Pancreas (tissue), 10 donors: ENCODE measurements around the gene MAJIN. TPM values are rescaled to one million over a fixed set of nuclear protein-coding genes. Genes with fewer than 3 reads are reported as not detected.

ENCODE experiments used
- ATAC-seq, 4 donors: fragments of 200-7000 bp; cut with Tn5 transposase; one replicate each; pipeline versions ENCODE4 v1.8.0 to v1.9.1; 2020; ENCODE audit warnings: mild to moderate bottlenecking in 4 of 4, moderate library complexity in 4 of 4
- DNase-seq, 6 donors: peaks; one replicate each; pipeline ENCODE4 v3.0.0-alpha.2; 2020
- FAIRE-seq: peaks from 2 replicates; lab custom pipeline; 2012; peaks lifted over from hg19 to GRCh38; lab: Jason Lieb, UNC
- H3K27ac ChIP-seq, 4 donors: fragments of 200-600 bp; sonication (generic); 1 replicate in 3 of 4; 2 replicates in 1 of 4; pipeline versions ENCODE4 v1.5.0 to v1.8.0; 2020
- H3K27me3 ChIP-seq, 4 donors: fragments of 200-600 bp; one replicate each; pipeline ENCODE4 v1.8.0; 2021
- H3K36me3 ChIP-seq, 3 donors: fragments of 200-600 bp; sonication (generic) in 1 of 3; one replicate each; pipeline versions ENCODE4 v1.5.0 to v1.8.0; 2020 to 2021
- H3K4me1 ChIP-seq, 3 donors: fragments of 200-600 bp; one replicate each; pipeline ENCODE4 v1.8.0; 2021
- H3K4me3 ChIP-seq, 4 donors: fragments of 200-600 bp; sonication (generic) in 2 of 4; one replicate each; pipeline versions ENCODE4 v1.5.0 to v1.8.0; 2020 to 2021
- H3K9me3 ChIP-seq, 4 donors: fragments of 200-600 bp; one replicate each; pipeline ENCODE4 v1.8.0; 2021
- CTCF ChIP-seq, 4 donors: fragments of 200-600 bp; sonication (generic) in 3 of 4; IDR thresholded peaks; one replicate each; pipeline versions ENCODE4 v1.5.0 to v1.8.0; 2021; ENCODE audit warnings: antibody characterized with exemption in 4 of 4
- WGBS, 2 donors: extraction: QIAGEN DNeasy Blood & Tissue Kit; methylation state at CpG; one replicate each; pipeline ENCODE4 v1.1.7; 2013; 5-methylcytosine and 5-hydroxymethylcytosine counted together
- intact Hi-C, 3 donors: fragments of 100-400 bp; cut with DNase I; formaldehyde crosslinking; loops; one replicate each; pipeline versions ENCODE4 v1.11.1 to v1.14.2; 2022
- polyA plus RNA-seq, 2 donors: library from polyadenylated mRNA; stranded (reverse); fragments of 200-250 nt; gene quantifications; one replicate each; pipeline ENCODE4 v1.2.3, GENCODE V29; 2013
- total RNA-seq, 6 donors: library from RNA; stranded (reverse); fragmentation: NEBNext Ultra II Directional in 4 of 6; extraction: Animal tissue kit (Norgen Biotek cat#: 25700) in 4 of 6; gene quantifications; one replicate each; pipeline versions ENCODE4 v1.2.1 to v1.2.4, GENCODE V29; 2021 to 2023
- donor health status: healthy with polysubstance abuse.
- donor health status: DM: no; HTN: no; CAD: no; lungs with moderate emphysema.
- donor health status: DM: no; HTN: no; CAD: no.
- donor health status: control.
- donor health status: control.
- donor health status: Bipolar disorder and iron deficiency.
- donor health status: DM: yes; HTN: yes; CAD: no.
- donor health status: DM: no; HTN: no; CAD: no.
- donor health status: DM: no; HTN: no; CAD: no.
- donor health status: DM: yes; HTN: yes; CAD: no.

MAJIN gene
- total and polyA plus RNA-seq, 8 donors = 0.14 to 0.47 (median 0.26) TPM; not detected in 3

GRCh38 chr11:64921384-64921783 lies 50.5 kb downstream of the MAJIN start:
- 58 to 92% methylated on average over 2 to 3 of the region's 3 CpGs for WGBS, 2 donors
- FAIRE-seq = no peak

GRCh38 chr11:64920124-64920523 lies 51.8 kb downstream of the MAJIN start:
- intact Hi-C loops = no loop called here
- DNase-seq = no peak
- no peaks in the 10 kb centered on the region for H3K27me3 ChIP-seq
- no peak for FAIRE-seq
- no peak overlapping the region for H3K27ac ChIP-seq
- no peak overlapping the region for H3K4me3 ChIP-seq
- H3K4me1 ChIP-seq = peaks cover 0 to 20% (median 12%) of the 10 kb centered on the region in 3 donors
- H3K9me3 ChIP-seq = no peaks in the 10 kb centered on the region
- WGBS, 2 donors = 76 to 84% methylated on average over 2 of the region's 2 CpGs
- TF ChIP-seq CTCF (IDR thresholded peaks at IDR 0.05) = no peak
- no peaks in the 10 kb centered on the region for H3K36me3 ChIP-seq
- no peak for ATAC-seq

More at GRCh38 chr11:64921384-64921783, 50.5 kb downstream of the MAJIN start:
- Histone ChIP-seq H3K9me3 (no peaks in the 10 kb centered on the region), H3K4me3 (no peak overlapping the region), H3K36me3 (no peaks in the 10 kb centered on the region), H3K4me1 (peaks cover 0 to 13% (median 9%) of the 10 kb centered on the region in 3 donors), H3K27me3 (no peaks in the 10 kb centered on the region), H3K27ac (no peak overlapping the region)
- DNase-seq = peak in 2 of 6 donors; percentile 9 to 21
- no peak for ATAC-seq
- TF ChIP-seq CTCF (IDR thresholded peaks at IDR 0.05) = no peak
- intact Hi-C loops = no loop called here

- no peaks in the 10 kb centered on the region for H3K27me3 ChIP-seq
- H3K27ac ChIP-seq = no peak overlapping the region
- H3K4me1 ChIP-seq = peaks cover 0 to 20% (median 12%) of the 10 kb centered on the region in 3 donors
- 88 to 92% methylated on average over 8 of the region's 8 CpGs for WGBS, 2 donors
- no peak for FAIRE-seq
- ATAC-seq = no peak
- no peaks in the 10 kb centered on the region for H3K36me3 ChIP-seq
- no peak for TF ChIP-seq CTCF (IDR thresholded peaks at IDR 0.05)
- intact Hi-C loops = no loop called here
- H3K4me3 ChIP-seq = no peak overlapping the region
- DNase-seq = no peak
- H3K9me3 ChIP-seq = no peaks in the 10 kb centered on the region
Observed at GRCh38 chr11:64919627-64920026, 52.3 kb downstream of the MAJIN start.

- 11 to 12% methylated on average over 4 of the region's 4 CpGs for WGBS, 2 donors
- Histone ChIP-seq H3K4me1 (peaks cover 0 to 16% (median 12%) of the 10 kb centered on the region in 3 donors), H3K36me3 (peaks cover 0 to 12% (median 4%) of the 10 kb centered on the region in 3 donors), H3K4me3 (peak overlapping the region in 3 of 4 donors; percentile 19 to 95 (median 71)), H3K27ac (peak overlapping the region in 2 of 4 donors; percentile 73 to 74), H3K9me3 (no peaks in the 10 kb centered on the region), H3K27me3 (no peaks in the 10 kb centered on the region)
- intact Hi-C loops = no loop called here
- FAIRE-seq = no peak
- DNase-seq = peak in 1 of 6 donors; percentile 13
- peak in 2 of 4 donors; percentile 3 to 9 for ATAC-seq
- TF ChIP-seq CTCF (IDR thresholded peaks at IDR 0.05) = no peak
Observed at GRCh38 chr11:64918017-64918416, 53.9 kb downstream of the MAJIN start.

- Histone ChIP-seq H3K36me3 (peaks cover 0 to 15% (median 7%) of the 10 kb centered on the region in 3 donors), H3K27ac (peak overlapping the region; percentile 3 to 74 (median 66)), H3K9me3 (no peaks in the 10 kb centered on the region), H3K27me3 (no peaks in the 10 kb centered on the region), H3K4me3 (peak overlapping the region; percentile 9 to 95 (median 45)), H3K4me1 (peaks cover 0 to 16% (median 12%) of the 10 kb centered on the region in 3 donors)
- TF ChIP-seq CTCF (IDR thresholded peaks at IDR 0.05) = no peak
- WGBS, 2 donors = 3% methylated on average over 6 of the region's 6 CpGs
- ATAC-seq (no peak), DNase-seq (no peak), FAIRE-seq (no peak)
- intact Hi-C loops = no loop called here
Observed at GRCh38 chr11:64917663-64917995, 54.3 kb downstream of the MAJIN start.
